HepG2 (cell line): ENCODE measurements around the gene SYT7. TPM values are rescaled to one million over a fixed set of nuclear protein-coding genes. Genes with fewer than 3 reads are reported as not detected.

Experiments
- ARID5B ChIP-seq: IDR thresholded peaks from 2 replicates; pipeline ENCODE4 v1.4.0; 2020; ENCODE audit warnings: mild to moderate bottlenecking, missing genetic modification reagents
- FOXA3 ChIP-seq: IDR thresholded peaks from 2 replicates; pipeline ENCODE4 v1.6.1; 2016; ENCODE audit warnings: missing genetic modification reagents, missing compliant biosample characterization
- FOXO1 ChIP-seq: sonication (generic); formaldehyde crosslinking; IDR thresholded peaks from 2 replicates; pipeline ENCODE4 v1.4.0; 2020; ENCODE audit warnings: missing genetic modification reagents
- FOXP4 ChIP-seq: sonication (generic); formaldehyde crosslinking; IDR thresholded peaks from 2 replicates; pipeline ENCODE4 v1.4.0; 2020; ENCODE audit warnings: missing genetic modification reagents
- HOXA3 ChIP-seq: sonication (generic); formaldehyde crosslinking; IDR thresholded peaks from 2 replicates; pipeline ENCODE4 v1.5.0; 2020; ENCODE audit warnings: missing genetic modification reagents
- ISL2 ChIP-seq: sonication (generic); formaldehyde crosslinking; IDR thresholded peaks from 2 replicates; pipeline ENCODE4 v1.5.0; 2020; ENCODE audit warnings: missing genetic modification reagents
- KDM5B ChIP-seq: sonication (generic); formaldehyde crosslinking; IDR thresholded peaks from 2 replicates; pipeline ENCODE4 v1.4.0; 2020; ENCODE audit warnings: missing genetic modification reagents, mild to moderate bottlenecking, borderline replicate concordance
- PPARG ChIP-seq: conservative IDR thresholded peaks from 2 replicates; pipeline ENCODE4 v1.6.1; 2016; ENCODE audit warnings: missing biosample characterization, missing genetic modification reagents
- STAG1 ChIP-seq: sonication (generic); formaldehyde crosslinking; IDR thresholded peaks from 2 replicates; pipeline ENCODE4 v1.4.0; 2020; ENCODE audit warnings: missing genetic modification reagents
- TARDBP ChIP-seq: sonication (generic); formaldehyde crosslinking; IDR thresholded peaks from 2 replicates; pipeline ENCODE4 v1.8.0; 2022; ENCODE audit warnings: mild to moderate bottlenecking, missing genetic modification reagents
- ZFP91 ChIP-seq: sonication (generic); formaldehyde crosslinking; IDR thresholded peaks from 2 replicates; pipeline ENCODE4 v1.9.0; 2022; ENCODE audit warnings: missing genetic modification reagents, mild to moderate bottlenecking, borderline replicate concordance
- ZKSCAN1 ChIP-seq: fragments of 150-350 bp; IDR thresholded peaks from 2 replicates; pipeline ENCODE4 v1.6.1; 2014; ENCODE audit warnings: low read length
- ZMYM2 ChIP-seq: sonication (generic); formaldehyde crosslinking; IDR thresholded peaks from 2 replicates; pipeline ENCODE4 v1.8.0; 2022; ENCODE audit warnings: mild to moderate bottlenecking, missing genetic modification reagents
- ZNF20 ChIP-seq: sonication (generic); formaldehyde crosslinking; IDR thresholded peaks from 2 replicates; pipeline ENCODE4 v1.4.0; 2020; ENCODE audit warnings: mild to moderate bottlenecking, moderate library complexity, missing genetic modification reagents
- ZNF740 ChIP-seq: sonication (generic); formaldehyde crosslinking; IDR thresholded peaks from 2 replicates; pipeline ENCODE4 v1.4.0; 2020; ENCODE audit warnings: missing genetic modification reagents
- polyA plus RNA-seq, 8 experiments: library from polyadenylated mRNA; depleted of rRNA in 3 of 8; stranded (reverse) in 7 of 8; unstranded in 1 of 8; fragments of >200 nt; fragmentation: Illumina TruSeq in 4 of 8; extraction: Trizol in 4 of 8; gene quantifications; 2 replicates each; pipeline versions ENCODE4 v1.2.1 to v1.2.3, GENCODE V29; 2011 to 2016; ENCODE audit warnings: low read depth in 4 of 8, missing spikeins in 1 of 8, mixed read lengths in 1 of 8; ENCODE audit not compliant: insufficient read depth in 1 of 8
- total RNA-seq, 5 experiments: library from RNA; depleted of rRNA; stranded (reverse); fragments of >200 nt; fragmentation: Illumina TruSeq; extraction: Trizol; gene quantifications; 2 replicates each; pipeline ENCODE4 v1.2.3, GENCODE V29; 2016; ENCODE audit warnings: low read depth in 1 of 5
- TF ChIP-seq, protein P1 (sequence below): sonication (generic); formaldehyde crosslinking; IDR thresholded peaks from 2 replicates; pipeline ENCODE4 v1.8.1; 2023; ENCODE audit warnings: mild to moderate bottlenecking, moderate library complexity, missing genetic modification reagents
- TF ChIP-seq, protein P2 (sequence below): sonication (generic); formaldehyde crosslinking; IDR thresholded peaks from 2 replicates; pipeline ENCODE4 v1.5.0; 2020; ENCODE audit warnings: mild to moderate bottlenecking, missing genetic modification reagents

Gene SYT7
- total and polyA plus RNA-seq, 2 of the 13 experiments (the other 11 are each of a cell fraction or from before 2014, with no cell fraction given), result 1.4 to 4.4 TPM

- TF ChIP-seq FOXP4 (peak; percentile 53; the same call in 1 of the 2 replicates), ISL2 (CRISPR knock-in tag) (0 out of 2 replicates have a peak, but pooled peaks have one; percentile 35), ZNF740 (no peak), FOXO1 (peak; percentile 78), ZNF20 (CRISPR knock-in tag) (no peak), ZMYM2 (CRISPR knock-in tag) (no peak), TARDBP (CRISPR knock-in tag) (peak; percentile 59; the same call in 1 of the 2 replicates), STAG1 (CRISPR knock-in tag) (0 out of 2 replicates have a peak, but pooled peaks have one; percentile 6), ZKSCAN1 (no peak), ZFP91 (CRISPR knock-in tag) (peak; percentile 45), PPARG (CRISPR knock-in tag) (0 out of 2 replicates have a peak, but pooled peaks have one; percentile 34), KDM5B (CRISPR knock-in tag) (no peak), ARID5B (CRISPR knock-in tag) (peak; percentile 72), FOXA3 (peak; percentile 92), HOXA3 (no peak)
- TF ChIP-seq, protein P1, sequence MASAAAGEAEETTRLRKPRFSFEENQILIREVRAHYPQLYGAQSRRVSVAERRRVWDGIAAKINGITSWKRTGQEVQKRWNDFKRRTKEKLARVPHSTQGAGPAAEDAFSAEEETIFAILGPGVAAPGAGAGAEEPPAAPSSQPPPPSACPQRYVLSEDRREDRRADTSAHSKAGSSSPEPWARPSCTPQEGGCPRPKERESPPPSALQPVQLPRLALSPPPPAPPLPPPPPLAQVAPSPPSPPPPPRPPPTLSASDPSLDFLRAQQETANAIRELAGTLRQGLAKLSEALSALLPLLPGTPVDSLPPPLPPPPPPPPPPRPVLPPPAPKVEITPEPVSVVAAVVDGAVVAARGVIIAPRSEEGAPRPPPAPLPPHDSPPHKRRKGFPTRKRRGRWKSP (CRISPR knock-in tag), result no peak
- TF ChIP-seq, protein P2, sequence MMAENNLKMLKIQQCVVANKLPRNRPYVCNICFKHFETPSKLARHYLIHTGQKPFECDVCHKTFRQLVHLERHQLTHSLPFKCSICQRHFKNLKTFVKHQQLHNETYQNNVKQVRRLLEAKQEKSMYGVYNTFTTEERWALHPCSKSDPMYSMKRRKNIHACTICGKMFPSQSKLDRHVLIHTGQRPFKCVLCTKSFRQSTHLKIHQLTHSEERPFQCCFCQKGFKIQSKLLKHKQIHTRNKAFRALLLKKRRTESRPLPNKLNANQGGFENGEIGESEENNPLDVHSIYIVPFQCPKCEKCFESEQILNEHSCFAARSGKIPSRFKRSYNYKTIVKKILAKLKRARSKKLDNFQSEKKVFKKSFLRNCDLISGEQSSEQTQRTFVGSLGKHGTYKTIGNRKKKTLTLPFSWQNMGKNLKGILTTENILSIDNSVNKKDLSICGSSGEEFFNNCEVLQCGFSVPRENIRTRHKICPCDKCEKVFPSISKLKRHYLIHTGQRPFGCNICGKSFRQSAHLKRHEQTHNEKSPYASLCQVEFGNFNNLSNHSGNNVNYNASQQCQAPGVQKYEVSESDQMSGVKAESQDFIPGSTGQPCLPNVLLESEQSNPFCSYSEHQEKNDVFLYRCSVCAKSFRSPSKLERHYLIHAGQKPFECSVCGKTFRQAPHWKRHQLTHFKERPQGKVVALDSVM, result no peak
Observed at GRCh38 chr11:61601512-61601911, 20.6 kb upstream of the SYT7 start (continued).
